ENCODE measurements around the gene TNS3. TPM values are rescaled to one million over a fixed set of nuclear protein-coding genes. Genes with fewer than 3 reads are reported as not detected.
A peak's percentile ranks its signal among the peaks of the same experiment; 100 is the strongest.

TNS3 gene
- total and polyA plus RNA-seq, 4 donors = 58.6 to 117 (median 74.7) TPM

- H3K36me3 ChIP-seq (ENCODE audit: control insufficient read depth, insufficient read depth, low read length) = peaks cover 25% of the 10 kb centered on the region
- H3K27me3 ChIP-seq (ENCODE audit: control insufficient read depth, insufficient read depth, low read length) = no peaks in the 10 kb centered on the region
- no peak for DNase-seq (ENCODE audit: low read depth in 4 of 6, low spot score in 6 of 6)
- H3K4me3 ChIP-seq (ENCODE audit: low read depth, low read length) = no peak overlapping the region
- H3K4me1 ChIP-seq (ENCODE audit: control insufficient read depth, insufficient read depth, low read length) = peaks cover 27% of the 10 kb centered on the region
- no peak overlapping the region for H3K27ac ChIP-seq (ENCODE audit: low read depth, low read length)
- WGBS (ENCODE audit: insufficient coverage) = 96% methylated on average over 11 of the region's 11 CpGs
- no peaks in the 10 kb centered on the region for H3K9me3 ChIP-seq (ENCODE audit: control insufficient read depth, insufficient read depth, low read length)
Observed at GRCh38 chr7:47394751-47395252, 187.1 kb downstream of the TNS3 start.

GRCh38 chr7:47394216-47394615 lies 187.7 kb downstream of the TNS3 start:
- no peak overlapping the region for H3K27ac ChIP-seq (ENCODE audit: low read depth, low read length)
- H3K4me1 ChIP-seq (ENCODE audit: control insufficient read depth, insufficient read depth, low read length) = peaks cover 27% of the 10 kb centered on the region
- no peak overlapping the region for H3K4me3 ChIP-seq (ENCODE audit: low read depth, low read length)
- DNase-seq (ENCODE audit: low read depth in 4 of 6, low spot score in 6 of 6) = no peak
- H3K36me3 ChIP-seq (ENCODE audit: control insufficient read depth, insufficient read depth, low read length) = peaks cover 25% of the 10 kb centered on the region
- no peaks in the 10 kb centered on the region for H3K27me3 ChIP-seq (ENCODE audit: control insufficient read depth, insufficient read depth, low read length)
- WGBS (ENCODE audit: insufficient coverage) = 100% methylated on average over 2 of the region's 6 CpGs
- no peaks in the 10 kb centered on the region for H3K9me3 ChIP-seq (ENCODE audit: control insufficient read depth, insufficient read depth, low read length)

GRCh38 chr7:47393406-47393805 lies 188.5 kb downstream of the TNS3 start:
- Histone ChIP-seq H3K27me3 (ENCODE audit: control insufficient read depth, insufficient read depth, low read length) (no peaks in the 10 kb centered on the region), H3K36me3 (ENCODE audit: control insufficient read depth, insufficient read depth, low read length) (peaks cover 25% of the 10 kb centered on the region), H3K9me3 (ENCODE audit: control insufficient read depth, insufficient read depth, low read length) (no peaks in the 10 kb centered on the region), H3K4me3 (ENCODE audit: low read depth, low read length) (no peak overlapping the region), H3K4me1 (ENCODE audit: control insufficient read depth, insufficient read depth, low read length) (peaks cover 27% of the 10 kb centered on the region), H3K27ac (ENCODE audit: low read depth, low read length) (no peak overlapping the region)
- no peak for DNase-seq (ENCODE audit: low read depth in 4 of 6, low spot score in 6 of 6)
- WGBS (ENCODE audit: insufficient coverage) = 86% methylated on average over 7 of the region's 7 CpGs

GRCh38 chr7:47392241-47392759 lies 189.6 kb downstream of the TNS3 start:
- Histone ChIP-seq H3K4me1 (ENCODE audit: control insufficient read depth, insufficient read depth, low read length) (peaks cover 27% of the 10 kb centered on the region), H3K27ac (ENCODE audit: low read depth, low read length) (peak overlapping the region; percentile 11), H3K4me3 (ENCODE audit: low read depth, low read length) (no peak overlapping the region), H3K9me3 (ENCODE audit: control insufficient read depth, insufficient read depth, low read length) (no peaks in the 10 kb centered on the region), H3K27me3 (ENCODE audit: control insufficient read depth, insufficient read depth, low read length) (no peaks in the 10 kb centered on the region), H3K36me3 (ENCODE audit: control insufficient read depth, insufficient read depth, low read length) (peaks cover 28% of the 10 kb centered on the region)
- 27% methylated on average over 12 of the region's 17 CpGs for WGBS (ENCODE audit: insufficient coverage)
- DNase-seq (ENCODE audit: low read depth in 4 of 6, low spot score in 6 of 6) = peak in 3 of 6 donors; percentile 45 to 89 (median 84)

- WGBS (ENCODE audit: insufficient coverage) = 64% methylated on average over 11 of the region's 11 CpGs
- no peaks in the 10 kb centered on the region for H3K9me3 ChIP-seq (ENCODE audit: control insufficient read depth, insufficient read depth, low read length)
- H3K27ac ChIP-seq (ENCODE audit: low read depth, low read length) = no peak overlapping the region
- DNase-seq (ENCODE audit: low read depth in 4 of 6, low spot score in 6 of 6) = no peak
- H3K4me3 ChIP-seq (ENCODE audit: low read depth, low read length) = no peak overlapping the region
- peaks cover 26% of the 10 kb centered on the region for H3K36me3 ChIP-seq (ENCODE audit: control insufficient read depth, insufficient read depth, low read length)
- H3K4me1 ChIP-seq (ENCODE audit: control insufficient read depth, insufficient read depth, low read length) = peaks cover 27% of the 10 kb centered on the region
- H3K27me3 ChIP-seq (ENCODE audit: control insufficient read depth, insufficient read depth, low read length) = no peaks in the 10 kb centered on the region
Observed at GRCh38 chr7:47391726-47392125, 190.2 kb downstream of the TNS3 start.

GRCh38 chr7:47390914-47391313 lies 191.0 kb downstream of the TNS3 start:
- peaks cover 34% of the 10 kb centered on the region for H3K4me1 ChIP-seq (ENCODE audit: control insufficient read depth, insufficient read depth, low read length)
- H3K36me3 ChIP-seq (ENCODE audit: control insufficient read depth, insufficient read depth, low read length) = peaks cover 21% of the 10 kb centered on the region
- WGBS (ENCODE audit: insufficient coverage) = 94% methylated on average over 8 of the region's 8 CpGs
- H3K9me3 ChIP-seq (ENCODE audit: control insufficient read depth, insufficient read depth, low read length) = no peaks in the 10 kb centered on the region
- no peak for DNase-seq (ENCODE audit: low read depth in 4 of 6, low spot score in 6 of 6)
- no peak overlapping the region for H3K4me3 ChIP-seq (ENCODE audit: low read depth, low read length)
- no peaks in the 10 kb centered on the region for H3K27me3 ChIP-seq (ENCODE audit: control insufficient read depth, insufficient read depth, low read length)
- no peak overlapping the region for H3K27ac ChIP-seq (ENCODE audit: low read depth, low read length)

GRCh38 chr7:47389923-47390630 lies 191.8 kb downstream of the TNS3 start:
- Histone ChIP-seq H3K27ac (ENCODE audit: low read depth, low read length) (no peak overlapping the region), H3K4me3 (ENCODE audit: low read depth, low read length) (no peak overlapping the region), H3K4me1 (ENCODE audit: control insufficient read depth, insufficient read depth, low read length) (peaks cover 40% of the 10 kb centered on the region), H3K27me3 (ENCODE audit: control insufficient read depth, insufficient read depth, low read length) (no peaks in the 10 kb centered on the region), H3K9me3 (ENCODE audit: control insufficient read depth, insufficient read depth, low read length) (no peaks in the 10 kb centered on the region), H3K36me3 (ENCODE audit: control insufficient read depth, insufficient read depth, low read length) (peaks cover 23% of the 10 kb centered on the region)
- DNase-seq (ENCODE audit: low read depth in 4 of 6, low spot score in 6 of 6) = no peak
- 95% methylated on average over 10 of the region's 12 CpGs for WGBS (ENCODE audit: insufficient coverage)

GRCh38 chr7:47389171-47389922 lies 192.6 kb downstream of the TNS3 start:
- no peaks in the 10 kb centered on the region for H3K27me3 ChIP-seq (ENCODE audit: control insufficient read depth, insufficient read depth, low read length)
- H3K4me1 ChIP-seq (ENCODE audit: control insufficient read depth, insufficient read depth, low read length) = peaks cover 47% of the 10 kb centered on the region
- H3K36me3 ChIP-seq (ENCODE audit: control insufficient read depth, insufficient read depth, low read length) = peaks cover 18% of the 10 kb centered on the region
- WGBS (ENCODE audit: insufficient coverage) = 97% methylated on average over 14 of the region's 16 CpGs
- no peak overlapping the region for H3K27ac ChIP-seq (ENCODE audit: low read depth, low read length)
- no peaks in the 10 kb centered on the region for H3K9me3 ChIP-seq (ENCODE audit: control insufficient read depth, insufficient read depth, low read length)
- no peak overlapping the region for H3K4me3 ChIP-seq (ENCODE audit: low read depth, low read length)
- DNase-seq (ENCODE audit: low read depth in 4 of 6, low spot score in 6 of 6) = no peak

- Histone ChIP-seq H3K4me3 (ENCODE audit: low read depth, low read length) (no peak overlapping the region), H3K4me1 (ENCODE audit: control insufficient read depth, insufficient read depth, low read length) (peaks cover 50% of the 10 kb centered on the region), H3K9me3 (ENCODE audit: control insufficient read depth, insufficient read depth, low read length) (no peaks in the 10 kb centered on the region), H3K36me3 (ENCODE audit: control insufficient read depth, insufficient read depth, low read length) (peaks cover 11% of the 10 kb centered on the region), H3K27me3 (ENCODE audit: control insufficient read depth, insufficient read depth, low read length) (no peaks in the 10 kb centered on the region), H3K27ac (ENCODE audit: low read depth, low read length) (no peak overlapping the region)
- DNase-seq (ENCODE audit: low read depth in 4 of 6, low spot score in 6 of 6) = no peak
- WGBS (ENCODE audit: insufficient coverage) = 81% methylated on average over 3 of the region's 5 CpGs
Observed at GRCh38 chr7:47387506-47387905, 194.4 kb downstream of the TNS3 start.
